Measurements from ENCODE around the gene POP7.

POP7 gene

DNA sequence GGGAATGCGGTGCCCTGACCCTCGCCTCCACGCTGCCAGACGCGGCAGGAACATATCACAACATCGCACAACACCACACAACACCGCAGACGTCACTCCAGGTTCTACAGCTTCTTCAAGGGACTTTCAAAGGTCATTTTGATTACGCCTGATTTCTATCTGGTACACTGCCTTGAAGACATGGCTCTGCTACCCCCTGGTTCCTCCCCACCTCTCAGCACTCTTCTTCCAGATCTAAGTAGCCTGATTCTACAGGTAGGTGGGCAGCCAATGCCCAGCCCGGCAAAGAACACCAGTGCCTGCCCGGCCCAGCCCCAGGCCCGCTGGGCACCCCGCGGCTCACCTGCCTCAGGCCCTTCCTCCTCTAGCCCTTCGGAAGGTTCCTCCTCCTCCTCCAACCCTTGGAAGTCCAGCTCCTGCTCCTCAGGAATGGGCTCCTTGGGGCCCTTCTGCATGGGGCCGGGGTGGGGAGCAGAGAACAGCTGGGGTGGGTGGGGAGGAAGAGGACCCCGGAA, 20.2 kb upstream of the POP7 start:
- TF ChIP-seq, protein P1, sequence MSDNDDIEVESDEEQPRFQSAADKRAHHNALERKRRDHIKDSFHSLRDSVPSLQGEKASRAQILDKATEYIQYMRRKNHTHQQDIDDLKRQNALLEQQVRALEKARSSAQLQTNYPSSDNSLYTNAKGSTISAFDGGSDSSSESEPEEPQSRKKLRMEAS (IDR thresholded peaks at IDR 0.05): no peak
- TF ChIP-seq YY1 (IDR thresholded peaks at IDR 0.05; ENCODE audit: low read depth) (no peak), TAF1 (IDR thresholded peaks at IDR 0.05; ENCODE audit: low read depth) (no peak), REST (IDR thresholded peaks at IDR 0.05; ENCODE audit: low read depth) (no peak), CREB1 (IDR thresholded peaks at IDR 0.05; ENCODE audit: low read depth) (no peak), TCF12 (IDR thresholded peaks at IDR 0.05; ENCODE audit: low read depth) (no peak), FOXM1 (IDR thresholded peaks at IDR 0.05; ENCODE audit: borderline replicate concordance, low read depth) (no peak), NFIC (IDR thresholded peaks at IDR 0.05) (no peak), USF1 (IDR thresholded peaks at IDR 0.05) (no peak), RAD21 (IDR thresholded peaks at IDR 0.05; ENCODE audit: low read depth) (no peak), CEBPB (IDR thresholded peaks at IDR 0.05) (no peak), EP300 (IDR thresholded peaks at IDR 0.05; ENCODE audit: borderline replicate concordance) (no peak), TEAD4 (IDR thresholded peaks at IDR 0.05) (no peak), EGR1 (IDR thresholded peaks at IDR 0.05) (no peak), ZBTB7A (IDR thresholded peaks at IDR 0.05; ENCODE audit: low read depth) (no peak)

GRCh38 chr7:100686201-100686821, 19.6 kb upstream of the POP7 start:
- TF ChIP-seq ZBTB7A (IDR thresholded peaks at IDR 0.05; ENCODE audit: low read depth) (no peak), NFIC (IDR thresholded peaks at IDR 0.05) (no peak), EP300 (IDR thresholded peaks at IDR 0.05; ENCODE audit: borderline replicate concordance) (no peak), TEAD4 (IDR thresholded peaks at IDR 0.05) (no peak), CREB1 (IDR thresholded peaks at IDR 0.05; ENCODE audit: low read depth) (no peak), REST (IDR thresholded peaks at IDR 0.05; ENCODE audit: low read depth) (no peak), USF1 (IDR thresholded peaks at IDR 0.05) (no peak)

- TF ChIP-seq REST (IDR thresholded peaks at IDR 0.05; ENCODE audit: low read depth): no peak
- TF ChIP-seq NFIC (IDR thresholded peaks at IDR 0.05): no peak
- TF ChIP-seq, protein P1 (IDR thresholded peaks at IDR 0.05): no peak
- no peak for TF ChIP-seq USF1 (IDR thresholded peaks at IDR 0.05)
- TF ChIP-seq CEBPB (IDR thresholded peaks at IDR 0.05): no peak
- no peak for TF ChIP-seq TAF1 (IDR thresholded peaks at IDR 0.05; ENCODE audit: low read depth)
- TF ChIP-seq YY1 (IDR thresholded peaks at IDR 0.05; ENCODE audit: low read depth): no peak
- no peak for TF ChIP-seq TCF12 (IDR thresholded peaks at IDR 0.05; ENCODE audit: low read depth)
- TF ChIP-seq EP300 (IDR thresholded peaks at IDR 0.05; ENCODE audit: borderline replicate concordance): no peak
- TF ChIP-seq RAD21 (IDR thresholded peaks at IDR 0.05; ENCODE audit: low read depth): no peak
- TF ChIP-seq TEAD4 (IDR thresholded peaks at IDR 0.05): no peak
- no peak for TF ChIP-seq CREB1 (IDR thresholded peaks at IDR 0.05; ENCODE audit: low read depth)
- no peak for TF ChIP-seq ZBTB7A (IDR thresholded peaks at IDR 0.05; ENCODE audit: low read depth)
These were observed 19.1 kb upstream of the POP7 start for GRCh38 chr7:100686822-100687211.

GRCh38 chr7:100687261-100687660, 18.7 kb upstream of the POP7 start:
- TF ChIP-seq CREB1 (IDR thresholded peaks at IDR 0.05; ENCODE audit: low read depth): no peak
- TF ChIP-seq TAF1 (IDR thresholded peaks at IDR 0.05; ENCODE audit: low read depth): no peak
- TF ChIP-seq TEAD4 (IDR thresholded peaks at IDR 0.05): no peak
- no peak for TF ChIP-seq NFIC (IDR thresholded peaks at IDR 0.05)
- no peak for TF ChIP-seq ZBTB7A (IDR thresholded peaks at IDR 0.05; ENCODE audit: low read depth)
- no peak for TF ChIP-seq EGR1 (IDR thresholded peaks at IDR 0.05)
- no peak for TF ChIP-seq CEBPB (IDR thresholded peaks at IDR 0.05)
- TF ChIP-seq REST (IDR thresholded peaks at IDR 0.05; ENCODE audit: low read depth): no peak
- no peak for TF ChIP-seq USF1 (IDR thresholded peaks at IDR 0.05)
- no peak for TF ChIP-seq RAD21 (IDR thresholded peaks at IDR 0.05; ENCODE audit: low read depth)
- no peak for TF ChIP-seq TCF12 (IDR thresholded peaks at IDR 0.05; ENCODE audit: low read depth)
- TF ChIP-seq, protein P1 (IDR thresholded peaks at IDR 0.05): no peak
- no peak for TF ChIP-seq YY1 (IDR thresholded peaks at IDR 0.05; ENCODE audit: low read depth)
- no peak for TF ChIP-seq FOXM1 (IDR thresholded peaks at IDR 0.05; ENCODE audit: borderline replicate concordance, low read depth)
- no peak for TF ChIP-seq EP300 (IDR thresholded peaks at IDR 0.05; ENCODE audit: borderline replicate concordance)
